CD4-positive, alpha-beta T cell treated with Interleukin-6 for 4 hours (primary cell): ENCODE measurements around the gene MMP8.
"Not testable (repeated sequence)": the region's sequence is repeated elsewhere in the genome, so short reads cannot be mapped to it uniquely, and the experiment has no call there.

ENCODE experiments used
- DNase-seq: peaks from one replicate; pipeline ENCODE4 v3.0.0-alpha.2; 2020; ENCODE audit warnings: mixed read lengths

The MMP8 gene, protein sequence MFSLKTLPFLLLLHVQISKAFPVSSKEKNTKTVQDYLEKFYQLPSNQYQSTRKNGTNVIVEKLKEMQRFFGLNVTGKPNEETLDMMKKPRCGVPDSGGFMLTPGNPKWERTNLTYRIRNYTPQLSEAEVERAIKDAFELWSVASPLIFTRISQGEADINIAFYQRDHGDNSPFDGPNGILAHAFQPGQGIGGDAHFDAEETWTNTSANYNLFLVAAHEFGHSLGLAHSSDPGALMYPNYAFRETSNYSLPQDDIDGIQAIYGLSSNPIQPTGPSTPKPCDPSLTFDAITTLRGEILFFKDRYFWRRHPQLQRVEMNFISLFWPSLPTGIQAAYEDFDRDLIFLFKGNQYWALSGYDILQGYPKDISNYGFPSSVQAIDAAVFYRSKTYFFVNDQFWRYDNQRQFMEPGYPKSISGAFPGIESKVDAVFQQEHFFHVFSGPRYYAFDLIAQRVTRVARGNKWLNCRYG

GRCh38 chr11:102724904-102725500, at the start of gene MMP8:
TSS of gene MMP8 (minus strand) at chr11:102724954. CDS start at chr11:102724855, 99 bp downstream.
- DNase-seq: no peak

GRCh38 chr11:102773386-102773785, 48.6 kb upstream of the MMP8 start:
- no peak for DNase-seq

GRCh38 chr11:102771351-102771750, 46.6 kb upstream of the MMP8 start:
- DNase-seq: no peak

DNA sequence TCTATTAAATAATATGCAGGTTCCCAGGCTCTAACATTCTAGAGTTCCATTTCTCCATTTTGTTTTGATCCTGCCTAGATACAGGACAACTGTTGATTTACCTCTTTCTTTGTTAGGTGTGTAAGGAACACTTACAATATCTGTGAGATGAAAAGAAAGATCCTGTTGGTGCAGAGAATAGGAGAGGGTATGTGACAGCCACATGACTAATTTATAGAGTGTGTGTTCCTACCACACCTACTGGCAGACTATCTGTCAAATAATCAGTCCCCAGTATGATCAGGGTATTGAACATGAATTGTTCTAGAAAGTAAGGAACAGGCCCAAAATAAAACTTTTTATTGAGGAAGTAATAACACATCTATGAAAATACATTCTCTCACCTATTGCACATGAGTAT, 45.4 kb upstream of the MMP8 start:
- DNase-seq: no peak

DNA sequence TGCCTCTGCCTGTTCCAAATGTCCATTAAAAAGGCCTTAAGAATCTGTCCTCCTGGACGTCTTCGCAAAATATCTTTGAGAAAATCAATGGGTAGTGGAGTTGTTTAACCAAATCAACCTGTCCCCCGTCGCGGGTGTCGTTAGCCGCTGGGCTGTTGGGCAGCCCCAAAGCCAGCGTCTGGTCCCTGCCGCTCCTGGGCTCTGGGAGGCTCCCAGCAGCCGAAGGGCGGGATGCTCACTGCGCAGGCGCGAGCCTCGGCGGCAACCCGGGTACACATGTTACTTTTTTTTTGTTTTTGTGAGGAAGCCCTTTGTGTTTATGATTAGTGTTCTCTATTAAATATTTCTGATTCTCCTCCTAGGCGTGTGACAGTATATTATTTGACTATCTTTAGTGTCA, 43.0 kb upstream of the MMP8 start:
- no peak for DNase-seq

DNA sequence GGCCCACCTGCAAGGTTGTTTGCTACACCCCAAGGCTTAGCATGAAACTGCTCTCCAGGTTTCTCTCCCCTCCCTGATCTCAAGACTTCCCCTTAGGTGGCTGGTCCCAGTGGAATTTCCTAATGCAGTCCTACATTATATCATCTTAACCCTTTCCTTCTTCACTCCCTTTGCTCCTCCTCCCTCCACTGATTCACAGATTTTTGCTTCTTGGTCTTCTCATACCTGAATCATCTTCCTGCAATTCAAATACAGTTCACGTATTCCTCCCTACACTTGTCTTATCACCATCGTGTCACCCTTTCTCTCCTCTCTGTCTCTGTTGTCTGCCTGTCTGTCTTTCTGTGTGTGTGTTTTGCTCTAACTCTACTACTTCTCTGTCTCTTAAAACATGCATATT, 38.7 kb upstream of the MMP8 start:
- DNase-seq: no peak

DNA sequence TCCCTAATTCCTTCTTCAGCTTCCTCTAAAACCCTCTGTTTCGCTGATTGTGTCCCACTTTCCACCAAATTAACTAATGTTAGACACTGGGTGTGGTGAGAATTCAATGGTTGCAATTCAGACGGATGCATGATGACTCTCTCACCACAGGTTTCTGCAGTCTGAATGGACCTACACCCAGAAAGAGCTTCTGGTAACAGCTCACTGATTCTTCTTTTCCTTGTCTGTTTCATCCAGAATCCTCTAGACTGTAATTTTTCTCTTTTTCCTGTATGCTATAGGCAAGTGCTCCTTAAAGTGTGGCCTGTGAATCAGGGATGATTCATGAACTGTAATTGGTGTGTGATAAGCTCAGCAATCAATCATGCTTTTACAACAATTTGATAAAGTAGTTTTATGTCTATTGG, 37.6 kb upstream of the MMP8 start:
- DNase-seq: no peak

DNA sequence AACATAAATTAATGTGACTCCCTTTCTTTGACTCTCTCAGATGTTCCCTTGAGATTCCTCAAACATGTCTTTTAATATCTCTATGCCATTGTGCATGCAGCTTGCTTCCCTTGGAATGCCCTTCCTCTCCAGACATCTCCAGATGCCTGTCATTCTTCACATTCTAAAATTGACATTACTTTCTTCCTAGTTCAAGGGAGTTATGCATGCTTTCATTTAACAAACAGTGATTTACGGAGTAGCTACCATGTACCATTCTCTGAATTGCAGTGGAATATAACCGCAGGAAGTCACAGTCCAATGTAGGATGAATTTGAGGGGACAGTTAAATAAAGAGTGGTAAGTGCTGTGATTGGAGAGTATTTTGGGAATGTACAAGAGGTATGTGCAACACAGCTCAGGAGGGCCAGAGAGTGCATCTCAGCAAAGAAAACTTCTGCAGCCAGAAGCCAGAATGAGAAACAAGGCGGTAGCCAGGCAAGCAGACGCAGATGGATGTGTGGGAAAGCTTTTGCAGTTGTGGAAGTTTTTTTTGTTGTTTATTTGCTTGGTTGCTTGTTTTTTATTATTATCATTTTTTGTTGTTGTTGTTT, 37.0 kb upstream of the MMP8 start:
- no peak for DNase-seq

- DNase-seq: no peak
Measured at GRCh38 chr11:102760344-102761035, 35.7 kb upstream of the MMP8 start.

DNA sequence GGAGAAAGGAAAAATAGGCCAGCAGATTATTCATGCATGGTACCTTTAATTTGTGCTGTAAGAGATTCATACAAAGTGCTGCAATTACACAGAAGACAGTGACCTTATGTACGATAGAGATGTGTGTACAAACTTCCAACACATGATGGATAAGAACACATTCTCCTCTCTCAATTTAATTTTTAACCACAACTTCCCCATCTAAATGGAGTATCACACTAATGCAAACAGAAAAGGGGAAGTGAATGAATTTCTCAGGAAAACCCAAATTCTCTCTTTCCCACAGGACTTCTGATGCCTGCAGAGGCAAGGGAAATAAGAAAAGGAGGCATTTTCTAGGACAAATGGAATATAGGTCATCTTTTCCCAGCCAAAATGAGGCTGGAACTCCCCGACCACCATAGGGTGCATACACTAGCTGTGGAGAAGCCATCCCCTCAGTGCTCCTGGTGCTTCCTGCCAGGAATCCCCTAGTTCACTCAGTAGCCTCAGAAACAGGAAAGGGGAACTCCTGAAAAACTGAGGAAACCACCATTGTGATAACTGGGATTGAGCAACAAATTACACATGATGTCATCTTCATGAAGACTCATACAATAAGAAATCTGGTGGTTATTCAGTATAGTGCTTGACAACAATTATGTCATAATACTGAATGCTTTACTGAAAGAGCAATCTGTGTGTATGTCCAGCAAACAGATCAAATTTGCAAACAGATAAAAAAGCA, 33.2 kb upstream of the MMP8 start:
- no peak for DNase-seq

DNA sequence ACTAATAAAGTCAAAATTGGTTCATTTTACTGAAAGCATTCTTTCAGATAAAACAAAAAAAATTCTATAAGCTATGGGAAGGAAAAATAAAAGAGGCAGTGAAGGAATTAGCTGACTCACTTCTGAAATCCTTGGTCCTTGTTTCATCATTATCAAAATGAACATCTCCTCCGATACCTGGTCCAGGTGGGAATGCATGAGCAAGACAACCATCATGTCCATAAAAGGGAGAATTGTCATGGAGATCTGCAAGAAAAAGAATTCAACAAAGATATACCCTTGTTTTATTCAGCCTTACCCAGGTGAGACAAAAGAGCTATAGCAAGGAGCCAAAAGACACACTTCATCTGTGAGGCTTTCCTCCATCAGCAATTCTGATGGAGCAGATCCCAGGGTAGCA, 28.5 kb upstream of the MMP8 start:
- no peak for DNase-seq

DNA sequence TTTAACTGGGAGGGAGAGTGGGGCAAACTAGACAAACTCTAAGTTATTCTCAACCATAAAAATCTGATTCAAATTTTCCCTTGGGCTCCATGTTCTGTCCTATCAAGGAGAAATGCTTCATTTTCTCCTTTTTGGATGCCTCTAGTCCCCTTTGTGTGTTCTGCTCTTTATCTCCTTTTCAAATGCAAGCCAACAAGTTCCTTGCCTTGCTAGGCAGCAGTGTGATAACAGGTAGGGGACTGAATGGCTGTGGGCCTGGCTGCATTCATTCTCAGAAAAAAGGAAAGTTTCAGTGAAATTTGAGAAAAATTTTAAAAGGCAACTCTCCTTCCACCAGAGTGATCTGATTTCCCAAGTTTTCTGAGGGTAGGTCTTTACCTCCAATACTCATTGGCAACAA, 26.9 kb upstream of the MMP8 start:
- DNase-seq: no peak

DNA sequence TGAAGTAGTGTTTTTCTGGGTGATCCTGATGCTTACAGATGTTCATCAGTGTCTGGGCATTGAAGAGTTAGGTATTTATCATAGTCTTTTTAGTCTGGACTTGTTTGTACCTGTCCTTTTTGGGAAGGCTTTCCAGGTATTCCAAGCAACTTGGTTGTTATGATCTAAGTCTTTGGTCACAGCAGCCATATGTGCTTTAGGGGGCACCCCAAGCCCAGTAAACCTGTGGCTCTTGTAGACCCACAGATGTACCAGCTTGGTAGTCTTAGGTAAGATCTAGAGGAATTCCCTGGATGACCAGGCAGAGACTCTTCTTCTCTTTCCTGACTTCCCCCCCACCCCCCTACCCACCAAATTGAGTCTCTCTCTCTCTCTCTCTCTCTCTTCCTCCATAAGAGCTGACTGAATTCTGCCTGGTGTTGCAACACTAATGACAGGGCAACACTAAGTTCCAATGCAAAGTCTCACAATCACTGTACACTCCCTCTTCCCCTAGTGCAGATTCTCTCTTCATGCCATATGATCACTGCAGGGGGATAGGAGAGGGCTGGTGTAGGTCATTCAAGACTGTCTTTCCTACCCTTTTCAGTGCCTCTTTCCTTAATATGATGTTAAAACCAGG, 24.5 kb upstream of the MMP8 start:
- no peak for DNase-seq

DNA sequence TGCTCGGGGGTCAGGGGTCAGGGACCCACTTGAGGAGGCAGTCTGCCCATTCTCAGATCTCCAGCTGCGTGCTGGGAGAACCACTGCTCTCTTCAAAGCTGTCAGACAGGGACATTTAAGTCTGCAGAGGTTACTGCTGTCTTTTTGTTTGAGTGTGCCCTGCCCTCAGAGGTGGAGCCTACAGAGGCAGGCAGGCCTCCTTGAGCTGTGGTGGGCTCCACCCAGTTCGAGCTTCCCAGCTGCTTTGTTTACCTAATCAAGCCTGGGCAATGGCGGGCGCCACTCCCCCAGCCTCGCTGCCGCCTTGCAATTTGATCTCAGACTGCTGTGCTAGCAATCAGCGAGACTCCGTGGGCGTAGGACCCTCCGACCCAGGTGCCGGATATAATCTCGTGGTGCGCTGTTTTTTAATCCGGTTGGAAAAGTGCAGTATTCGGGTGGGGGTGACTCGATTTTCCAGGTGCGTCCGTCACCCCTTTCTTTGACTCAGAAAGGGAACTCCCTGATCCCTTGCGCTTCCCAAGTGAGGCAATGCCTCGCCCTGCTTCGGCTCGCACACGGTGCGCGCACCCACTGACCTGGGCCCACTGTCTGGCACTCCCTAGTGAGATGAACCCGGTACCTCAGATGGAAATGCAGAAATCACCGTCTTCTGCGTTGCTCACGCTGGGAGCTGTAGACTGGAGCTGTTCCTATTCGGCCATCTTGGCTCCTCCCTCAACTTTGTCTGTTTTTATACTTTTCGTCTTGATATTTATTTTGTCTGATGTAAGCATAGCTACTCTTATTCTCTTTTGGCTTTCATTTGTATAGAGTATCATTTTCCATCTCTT, 22.2 kb upstream of the MMP8 start:
- not testable (repeated sequence) for DNase-seq

DNA sequence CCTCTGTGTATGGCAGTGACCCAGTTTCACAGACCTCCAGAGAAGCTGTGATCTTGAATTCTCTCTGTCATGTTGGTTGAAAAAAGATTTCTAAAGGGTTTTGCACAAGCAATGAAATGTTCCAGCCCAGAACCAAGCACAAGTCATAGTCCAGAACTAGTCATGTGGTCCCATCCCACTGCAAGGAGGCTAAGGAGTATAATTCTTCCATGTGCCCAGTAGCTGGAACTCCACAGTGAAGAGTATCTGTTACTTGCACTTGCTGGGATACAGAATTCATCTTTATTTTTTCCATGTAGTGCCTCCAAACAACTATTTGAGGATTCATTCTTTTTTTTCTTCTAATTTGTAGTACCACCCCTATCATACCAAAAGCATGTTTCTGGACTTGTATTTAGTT, 9.9 kb upstream of the MMP8 start:
- no peak for DNase-seq

- peak; percentile 13 for DNase-seq
Measured at GRCh38 chr11:102733232-102733875, 8.6 kb upstream of the MMP8 start.

DNA sequence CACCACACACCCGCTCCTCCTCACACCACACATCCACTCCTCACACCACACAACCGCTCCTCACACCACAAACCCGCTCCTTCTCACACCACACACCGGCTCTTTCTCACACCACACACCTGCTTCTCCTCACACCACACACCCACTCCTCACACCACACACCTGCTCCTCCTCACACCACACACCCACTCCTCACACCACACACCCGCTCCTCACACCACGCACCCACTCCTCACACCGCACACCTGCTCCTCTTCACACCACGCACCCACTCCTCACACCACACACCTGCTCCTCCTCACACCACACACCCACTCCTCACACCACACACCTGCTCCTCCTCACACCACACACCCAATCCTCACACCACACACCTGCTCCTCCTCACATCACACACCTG, 6.2 kb upstream of the MMP8 start:
- not testable (repeated sequence) for DNase-seq

- no peak for DNase-seq
Measured at GRCh38 chr11:102729849-102730815, 5.4 kb upstream of the MMP8 start.

DNA sequence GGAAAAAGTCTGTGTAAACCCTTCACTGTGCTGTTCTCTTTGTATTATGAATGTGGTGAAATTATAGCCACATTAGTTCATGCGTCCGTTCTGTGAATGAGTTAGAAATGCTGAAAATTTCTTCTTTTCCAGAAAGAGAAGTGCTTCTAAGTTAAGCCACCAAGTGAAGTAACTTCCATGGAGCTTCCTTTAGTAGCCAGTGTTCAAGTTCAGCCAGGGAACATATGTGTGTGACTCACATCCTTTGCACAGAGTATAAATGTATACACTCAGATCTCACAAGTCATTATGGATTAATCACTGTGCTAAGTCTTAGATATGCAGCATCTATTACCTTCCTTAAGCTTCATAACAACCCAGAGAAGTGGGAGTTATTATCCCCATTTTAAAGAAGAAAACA, 3.1 kb upstream of the MMP8 start:
- DNase-seq: no peak

DNA sequence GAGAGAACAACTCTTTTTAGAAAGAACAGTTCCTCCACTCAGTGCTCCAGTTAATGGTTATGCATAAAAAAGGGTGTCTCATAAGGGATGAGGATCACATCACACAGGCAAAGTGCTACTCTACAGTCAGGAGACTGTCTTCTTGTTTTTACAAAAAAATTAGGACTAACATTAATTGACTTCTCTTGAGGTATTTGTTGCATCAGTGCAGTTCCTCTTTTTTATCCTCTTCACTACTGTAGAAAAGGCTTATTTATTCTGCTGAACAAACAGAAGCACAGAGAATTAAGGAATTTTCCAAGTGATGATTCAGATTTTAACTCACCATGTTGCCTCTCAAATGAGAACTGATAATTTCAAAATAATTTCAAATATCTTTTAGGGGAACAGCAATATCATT, 1.9 kb downstream of the MMP8 start:
- DNase-seq: no peak
